K562 (cell line): ENCODE measurements around the gene CCDC28B. TPM values are rescaled to one million over a fixed set of nuclear protein-coding genes. Genes with fewer than 3 reads are reported as not detected.

Experiments
- CXXC5 ChIP-seq: fragments of 250-450 bp; sonication (Bioruptor Pico); IDR thresholded peaks from 2 replicates; pipeline ENCODE4 v1.8.0; 2022; ENCODE audit warnings: inconsistent platforms, mild to moderate bottlenecking, moderate library complexity
- E2F3 ChIP-seq: fragments of 250-450 bp; sonication (Bioruptor Pico); IDR thresholded peaks from 2 replicates; pipeline ENCODE4 v1.4.0; 2020; ENCODE audit warnings: mild to moderate bottlenecking
- ETV5 ChIP-seq: sonication (generic); formaldehyde crosslinking; IDR thresholded peaks from 2 replicates; pipeline ENCODE4 v1.4.0; 2020; ENCODE audit warnings: low read depth, mild to moderate bottlenecking, missing genetic modification reagents
- HDAC3 ChIP-seq: fragments of 450-650 bp; IDR thresholded peaks from 2 replicates; pipeline ENCODE4 v1.6.1; 2018; ENCODE audit warnings: borderline replicate concordance, mild to moderate bottlenecking, moderate library complexity; ENCODE audit not compliant: partially characterized antibody
- KAT7 ChIP-seq: sonication (generic); formaldehyde crosslinking; IDR thresholded peaks from 2 replicates; pipeline ENCODE4 v1.8.0; 2022; ENCODE audit warnings: missing genetic modification reagents, mild to moderate bottlenecking, borderline replicate concordance
- MCM2 ChIP-seq: fragments of 450-650 bp; IDR thresholded peaks from 2 replicates; pipeline ENCODE4 v1.6.1; 2017; ENCODE audit warnings: low read depth, mild to moderate bottlenecking
- NFRKB ChIP-seq: fragments of 450-650 bp; IDR thresholded peaks from 2 replicates; pipeline ENCODE4 v1.6.1; 2016; ENCODE audit warnings: low read depth
- RBM17 ChIP-seq: fragments of 200-400 bp; formaldehyde crosslinking; IDR thresholded peaks from 2 replicates; pipeline ENCODE4 v1.6.1; 2017; ENCODE audit warnings: low read depth, mild to moderate bottlenecking, low read length, borderline replicate concordance
- RFX7 ChIP-seq: fragments of 250-450 bp; sonication (Bioruptor Pico); IDR thresholded peaks from 2 replicates; pipeline ENCODE4 v1.5.1; 2021; ENCODE audit warnings: mild to moderate bottlenecking
- TAF1 ChIP-seq: IDR thresholded peaks from 2 replicates; pipeline ENCODE4 v1.6.1; 2011; ENCODE audit warnings: mild to moderate bottlenecking, low read length, moderate library complexity; ENCODE audit not compliant: insufficient read depth, control insufficient read depth, severe bottlenecking; ENCODE audit errors: extremely low read depth
- TCF7L2 ChIP-seq: fragments of 150-350 bp; IDR thresholded peaks from 2 replicates; pipeline ENCODE4 v1.6.1; 2016; ENCODE audit warnings: low read depth, mild to moderate bottlenecking, low read length, moderate library complexity
- ZBTB7A ChIP-seq: IDR thresholded peaks from 2 replicates; pipeline ENCODE4 v1.6.1; 2011; ENCODE audit warnings: low read depth, mild to moderate bottlenecking, low read length, moderate library complexity, borderline replicate concordance; ENCODE audit not compliant: control insufficient read depth
- ZFP36 ChIP-seq: fragments of 150-350 bp; IDR thresholded peaks from 2 replicates; pipeline ENCODE4 v1.6.1; 2018; ENCODE audit warnings: low read length, low read depth; ENCODE audit not compliant: partially characterized antibody
- ZFX ChIP-seq: sonication (generic); formaldehyde crosslinking; IDR thresholded peaks from 2 replicates; pipeline ENCODE4 v1.8.0; 2022; ENCODE audit warnings: mild to moderate bottlenecking, missing genetic modification reagents, moderate library complexity
- ZNF140 ChIP-seq: fragments of 250-450 bp; sonication (Bioruptor Pico); IDR thresholded peaks from 2 replicates; pipeline ENCODE4 v1.8.0; 2021; ENCODE audit warnings: moderate library complexity, mild to moderate bottlenecking, inconsistent platforms
- ZNF197 ChIP-seq: fragments of 200-800 bp; sonication (Bioruptor generic); IDR thresholded peaks from 2 replicates; pipeline ENCODE4 v1.6.1; 2016; ENCODE audit warnings: low read depth, missing genetic modification characterization, missing compliant biosample characterization
- polyA plus RNA-seq, 8 experiments: library from polyadenylated mRNA; depleted of rRNA in 4 of 8; stranded (reverse) in 5 of 8; unstranded in 3 of 8; fragments of >200 nt; fragmentation: Nextera tagmentation in 2 of 8; fragmentation: Illumina TruSeq in 1 of 8; extraction: Ambion mirVana in 2 of 8; extraction: Trizol in 1 of 8; gene quantifications; 2 replicates each; pipeline versions ENCODE4 v1.2.1 to v1.2.3, GENCODE V29; 2011 to 2014; ENCODE audit warnings: inconsistent platforms in 1 of 8, missing spikeins in 1 of 8
- total RNA-seq, 7 experiments: library from RNA; depleted of rRNA in 6 of 7; stranded (reverse); fragments of >200 nt in 6 of 7; fragmentation: Illumina TruSeq in 2 of 7; extraction: Trizol in 2 of 7; gene quantifications; 2 replicates each; pipeline versions ENCODE4 v1.2.1 to v1.2.3, GENCODE V29; 2011 to 2021; ENCODE audit warnings: low replicate concordance in 1 of 7
- TF ChIP-seq, protein P1 (sequence below), 2 experiments: fragments of 450-650 bp; IDR thresholded peaks; 2 replicates each; pipeline ENCODE4 v1.6.1; 2016
- TF ChIP-seq, protein P2 (sequence below): fragments of 450-650 bp; IDR thresholded peaks from 2 replicates; pipeline ENCODE4 v1.6.1; 2017; ENCODE audit warnings: mild to moderate bottlenecking, moderate library complexity
- TF ChIP-seq, protein P3 (sequence below): fragments of 200-800 bp; sonication (Bioruptor generic); IDR thresholded peaks from 2 replicates; pipeline ENCODE4 v1.6.1; 2017; ENCODE audit warnings: missing genetic modification characterization, missing compliant biosample characterization
- TF ChIP-seq, protein P4 (sequence below): IDR thresholded peaks from 3 replicates; pipeline ENCODE4 v1.6.1; 2011; ENCODE audit warnings: borderline replicate concordance, mild to moderate bottlenecking; ENCODE audit not compliant: insufficient read length, insufficient read depth
- TF ChIP-seq, protein P5 (sequence below): fragments of 250-450 bp; sonication (Bioruptor Pico); IDR thresholded peaks from 2 replicates; pipeline ENCODE4 v1.8.0; 2022; ENCODE audit warnings: moderate library complexity, mild to moderate bottlenecking, inconsistent platforms

Gene CCDC28B
- total and polyA plus RNA-seq, 9 of the 15 experiments (the other 6 are each of a cell fraction or from before 2014, with no cell fraction given) = 5.7 to 54.5 (median 31.7) TPM

DNA sequence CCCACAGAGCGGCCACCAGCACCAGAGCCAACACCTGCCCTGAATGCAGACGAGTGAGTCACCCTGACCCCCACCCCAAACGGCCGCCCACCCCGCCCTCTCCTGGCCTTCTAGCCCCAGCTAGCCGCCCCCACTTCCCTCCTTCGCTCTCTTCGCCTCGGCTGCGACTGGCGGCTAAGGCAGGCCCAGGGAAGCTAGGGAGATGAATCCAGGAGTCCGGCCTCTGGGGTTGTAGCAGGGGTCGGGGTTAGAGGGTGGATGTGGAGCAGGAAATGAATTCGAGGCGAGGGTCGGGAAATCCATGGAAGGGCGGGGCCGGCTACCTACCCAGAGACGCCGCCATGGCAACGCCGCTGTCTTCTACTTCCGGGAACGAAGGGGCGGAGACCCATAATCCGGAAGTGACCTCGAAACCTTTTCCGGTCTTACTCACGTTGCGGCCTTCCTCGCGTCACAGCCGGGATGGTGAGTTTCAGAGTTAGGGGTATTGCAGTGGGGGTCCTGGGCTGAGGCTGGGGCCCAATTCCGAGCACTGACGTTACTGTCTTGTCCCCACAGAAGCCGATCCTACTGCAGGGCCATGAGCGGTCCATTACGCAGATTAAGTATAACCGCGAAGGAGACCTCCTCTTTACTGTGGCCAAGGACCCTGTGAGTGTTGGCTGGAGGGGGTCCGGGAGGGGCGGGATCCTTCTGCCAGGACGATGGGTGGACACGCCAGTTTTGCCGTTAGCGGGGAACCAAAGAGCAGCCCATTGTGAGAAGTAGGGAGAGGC is 21.8 kb downstream of the CCDC28B start, which contains the start of the genes EIF3I and TMEM234 (continued):
- TF ChIP-seq CXXC5 (CRISPR knock-in tag) = peak; percentile 64
- no peak for TF ChIP-seq ZNF140 (CRISPR knock-in tag)
- TF ChIP-seq TAF1 = peak; percentile 74
- TF ChIP-seq KAT7 (CRISPR knock-in tag) = 0 out of 2 replicates have a peak, but pooled peaks have one; percentile 43
- no peak for TF ChIP-seq RBM17
- TF ChIP-seq NFRKB = peak; percentile 74; the same call in 1 of the 2 replicates
- no peak for TF ChIP-seq E2F3
- no peak for TF ChIP-seq RFX7 (CRISPR knock-in tag)
- TF ChIP-seq, protein P1, sequence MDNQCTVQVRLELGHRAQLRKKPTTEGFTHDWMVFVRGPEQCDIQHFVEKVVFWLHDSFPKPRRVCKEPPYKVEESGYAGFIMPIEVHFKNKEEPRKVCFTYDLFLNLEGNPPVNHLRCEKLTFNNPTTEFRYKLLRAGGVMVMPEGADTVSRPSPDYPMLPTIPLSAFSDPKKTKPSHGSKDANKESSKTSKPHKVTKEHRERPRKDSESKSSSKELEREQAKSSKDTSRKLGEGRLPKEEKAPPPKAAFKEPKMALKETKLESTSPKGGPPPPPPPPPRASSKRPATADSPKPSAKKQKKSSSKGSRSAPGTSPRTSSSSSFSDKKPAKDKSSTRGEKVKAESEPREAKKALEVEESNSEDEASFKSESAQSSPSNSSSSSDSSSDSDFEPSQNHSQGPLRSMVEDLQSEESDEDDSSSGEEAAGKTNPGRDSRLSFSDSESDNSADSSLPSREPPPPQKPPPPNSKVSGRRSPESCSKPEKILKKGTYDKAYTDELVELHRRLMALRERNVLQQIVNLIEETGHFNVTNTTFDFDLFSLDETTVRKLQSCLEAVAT (IDR thresholded peaks at IDR 0.05) = 0 out of 4 replicates have a peak, but pooled peaks of 1 of the 2 experiments have one; percentile 8
- no peak for TF ChIP-seq ZNF197 (CRISPR knock-in tag)
- no peak for TF ChIP-seq TCF7L2
- TF ChIP-seq HDAC3 = no peak
- peak; percentile 29; the same call in 1 of the 2 replicates for TF ChIP-seq ETV5 (CRISPR knock-in tag)
- TF ChIP-seq, protein P2, sequence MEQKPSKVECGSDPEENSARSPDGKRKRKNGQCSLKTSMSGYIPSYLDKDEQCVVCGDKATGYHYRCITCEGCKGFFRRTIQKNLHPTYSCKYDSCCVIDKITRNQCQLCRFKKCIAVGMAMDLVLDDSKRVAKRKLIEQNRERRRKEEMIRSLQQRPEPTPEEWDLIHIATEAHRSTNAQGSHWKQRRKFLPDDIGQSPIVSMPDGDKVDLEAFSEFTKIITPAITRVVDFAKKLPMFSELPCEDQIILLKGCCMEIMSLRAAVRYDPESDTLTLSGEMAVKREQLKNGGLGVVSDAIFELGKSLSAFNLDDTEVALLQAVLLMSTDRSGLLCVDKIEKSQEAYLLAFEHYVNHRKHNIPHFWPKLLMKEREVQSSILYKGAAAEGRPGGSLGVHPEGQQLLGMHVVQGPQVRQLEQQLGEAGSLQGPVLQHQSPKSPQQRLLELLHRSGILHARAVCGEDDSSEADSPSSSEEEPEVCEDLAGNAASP = no peak
- TF ChIP-seq, protein P3, sequence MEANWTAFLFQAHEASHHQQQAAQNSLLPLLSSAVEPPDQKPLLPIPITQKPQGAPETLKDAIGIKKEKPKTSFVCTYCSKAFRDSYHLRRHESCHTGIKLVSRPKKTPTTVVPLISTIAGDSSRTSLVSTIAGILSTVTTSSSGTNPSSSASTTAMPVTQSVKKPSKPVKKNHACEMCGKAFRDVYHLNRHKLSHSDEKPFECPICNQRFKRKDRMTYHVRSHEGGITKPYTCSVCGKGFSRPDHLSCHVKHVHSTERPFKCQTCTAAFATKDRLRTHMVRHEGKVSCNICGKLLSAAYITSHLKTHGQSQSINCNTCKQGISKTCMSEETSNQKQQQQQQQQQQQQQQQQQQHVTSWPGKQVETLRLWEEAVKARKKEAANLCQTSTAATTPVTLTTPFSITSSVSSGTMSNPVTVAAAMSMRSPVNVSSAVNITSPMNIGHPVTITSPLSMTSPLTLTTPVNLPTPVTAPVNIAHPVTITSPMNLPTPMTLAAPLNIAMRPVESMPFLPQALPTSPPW (CRISPR knock-in tag) = peak; percentile 84
- no peak for TF ChIP-seq ZFP36
- TF ChIP-seq, protein P4, sequence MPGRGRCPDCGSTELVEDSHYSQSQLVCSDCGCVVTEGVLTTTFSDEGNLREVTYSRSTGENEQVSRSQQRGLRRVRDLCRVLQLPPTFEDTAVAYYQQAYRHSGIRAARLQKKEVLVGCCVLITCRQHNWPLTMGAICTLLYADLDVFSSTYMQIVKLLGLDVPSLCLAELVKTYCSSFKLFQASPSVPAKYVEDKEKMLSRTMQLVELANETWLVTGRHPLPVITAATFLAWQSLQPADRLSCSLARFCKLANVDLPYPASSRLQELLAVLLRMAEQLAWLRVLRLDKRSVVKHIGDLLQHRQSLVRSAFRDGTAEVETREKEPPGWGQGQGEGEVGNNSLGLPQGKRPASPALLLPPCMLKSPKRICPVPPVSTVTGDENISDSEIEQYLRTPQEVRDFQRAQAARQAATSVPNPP = no peak
- TF ChIP-seq MCM2 = no peak
- TF ChIP-seq ZFX = peak; percentile 98
- TF ChIP-seq, protein P5, sequence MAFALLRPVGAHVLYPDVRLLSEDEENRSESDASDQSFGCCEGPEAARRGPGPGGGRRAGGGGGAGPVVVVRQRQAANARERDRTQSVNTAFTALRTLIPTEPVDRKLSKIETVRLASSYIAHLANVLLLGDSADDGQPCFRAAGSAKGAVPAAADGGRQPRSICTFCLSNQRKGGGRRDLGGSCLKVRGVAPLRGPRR (CRISPR knock-in tag) = no peak
- peak; percentile 72 for TF ChIP-seq ZBTB7A
